ENCODE measurements around the gene SYNE2. TPM values are rescaled to one million over a fixed set of nuclear protein-coding genes. Genes with fewer than 3 reads are reported as not detected.

Gene SYNE2
- total RNA-seq, 1 donor from 2014 or later, result 5.7 TPM

- no peak overlapping the region for H3K9ac ChIP-seq (ENCODE audit: low read length)
- H3K4me3 Mint-ChIP-seq (ENCODE audit: unreplicated experiment), result no peak overlapping the region
- no peak overlapping the region for H3K4me2 ChIP-seq (ENCODE audit: low read length)
- H3K4me1 ChIP-seq (ENCODE audit: insufficient read depth, low read length), result no peaks in the 10 kb centered on the region
- H3K79me2 ChIP-seq (ENCODE audit: insufficient read depth, low read length), result no peaks in the 10 kb centered on the region
- no peaks in the 10 kb centered on the region for H4K20me1 ChIP-seq (ENCODE audit: insufficient read depth, low read length)
- H3K27ac ChIP-seq (ENCODE audit: low read depth, low read length), result no peak overlapping the region
- no peaks in the 10 kb centered on the region for H3K9me3 Mint-ChIP-seq (ENCODE audit: unreplicated experiment)
- peaks cover 4% of the 10 kb centered on the region for H3K4me1 Mint-ChIP-seq (ENCODE audit: low read depth, unreplicated experiment)
- no peak for FAIRE-seq
- TF ChIP-seq CTCF (IDR thresholded peaks at IDR 0.05; ENCODE audit: insufficient read depth, low read depth, low read length), result no peak
- TF ChIP-seq EZH2 (IDR thresholded peaks at IDR 0.05; ENCODE audit: insufficient read depth, low read length), result no peak
- H3K36me3 Mint-ChIP-seq (ENCODE audit: low read depth, unreplicated experiment), result no peaks in the 10 kb centered on the region
- no peak overlapping the region for H3K27ac Mint-ChIP-seq (ENCODE audit: unreplicated experiment)
- H3K36me3 ChIP-seq (ENCODE audit: insufficient read depth, low read length), result no peaks in the 10 kb centered on the region
- no peak for DNase-seq (ENCODE audit: low read depth)
- no peaks in the 10 kb centered on the region for H3K9me3 ChIP-seq (ENCODE audit: insufficient read depth, low read depth, low read length)
- no peak overlapping the region for H3K4me3 ChIP-seq (ENCODE audit: insufficient read depth, low read depth, low read length)
- no peaks in the 10 kb centered on the region for H3K27me3 Mint-ChIP-seq (ENCODE audit: low read depth, unreplicated experiment)
- H3K27me3 ChIP-seq (ENCODE audit: insufficient read depth, low read length), result no peaks in the 10 kb centered on the region
- no peak overlapping the region for H2AFZ ChIP-seq (ENCODE audit: low read depth, low read length)
These were observed 98.6 kb downstream of the SYNE2 start for GRCh38 chr14:63951429-63951828.

- no peak for FAIRE-seq
- no peaks in the 10 kb centered on the region for H3K27me3 Mint-ChIP-seq (ENCODE audit: low read depth, unreplicated experiment)
- Histone ChIP-seq H2AFZ (ENCODE audit: low read depth, low read length) (no peak overlapping the region), H3K27ac (ENCODE audit: low read depth, low read length) (no peak overlapping the region), H3K79me2 (ENCODE audit: insufficient read depth, low read length) (no peaks in the 10 kb centered on the region), H3K27me3 (ENCODE audit: insufficient read depth, low read length) (no peaks in the 10 kb centered on the region), H3K4me2 (ENCODE audit: low read length) (no peak overlapping the region), H4K20me1 (ENCODE audit: insufficient read depth, low read length) (no peaks in the 10 kb centered on the region), H3K9me3 (ENCODE audit: insufficient read depth, low read depth, low read length) (no peaks in the 10 kb centered on the region), H3K36me3 (ENCODE audit: insufficient read depth, low read length) (no peaks in the 10 kb centered on the region), H3K4me1 (ENCODE audit: insufficient read depth, low read length) (no peaks in the 10 kb centered on the region), H3K4me3 (ENCODE audit: insufficient read depth, low read depth, low read length) (no peak overlapping the region), H3K9ac (ENCODE audit: low read length) (no peak overlapping the region)
- H3K4me3 Mint-ChIP-seq (ENCODE audit: unreplicated experiment), result no peak overlapping the region
- H3K4me1 Mint-ChIP-seq (ENCODE audit: low read depth, unreplicated experiment), result peaks cover 4% of the 10 kb centered on the region
- DNase-seq (ENCODE audit: low read depth), result peak; percentile 7
- H3K36me3 Mint-ChIP-seq (ENCODE audit: low read depth, unreplicated experiment), result no peaks in the 10 kb centered on the region
- no peaks in the 10 kb centered on the region for H3K9me3 Mint-ChIP-seq (ENCODE audit: unreplicated experiment)
- TF ChIP-seq EZH2 (IDR thresholded peaks at IDR 0.05; ENCODE audit: insufficient read depth, low read length) (no peak), CTCF (IDR thresholded peaks at IDR 0.05; ENCODE audit: insufficient read depth, low read depth, low read length) (no peak)
- no peak overlapping the region for H3K27ac Mint-ChIP-seq (ENCODE audit: unreplicated experiment)
These were observed 99.5 kb downstream of the SYNE2 start for GRCh38 chr14:63952053-63952932.

- DNase-seq (ENCODE audit: low read depth) (no peak), FAIRE-seq (no peak)
- Histone ChIP-seq H3K79me2 (ENCODE audit: insufficient read depth, low read length) (no peaks in the 10 kb centered on the region), H3K9ac (ENCODE audit: low read length) (no peak overlapping the region), H3K4me2 (ENCODE audit: low read length) (no peak overlapping the region), H3K4me3 (ENCODE audit: insufficient read depth, low read depth, low read length) (no peak overlapping the region), H3K9me3 (ENCODE audit: insufficient read depth, low read depth, low read length) (no peaks in the 10 kb centered on the region), H4K20me1 (ENCODE audit: insufficient read depth, low read length) (no peaks in the 10 kb centered on the region), H3K27me3 (ENCODE audit: insufficient read depth, low read length) (no peaks in the 10 kb centered on the region), H3K4me1 (ENCODE audit: insufficient read depth, low read length) (no peaks in the 10 kb centered on the region), H3K36me3 (ENCODE audit: insufficient read depth, low read length) (no peaks in the 10 kb centered on the region), H2AFZ (ENCODE audit: low read depth, low read length) (no peak overlapping the region), H3K27ac (ENCODE audit: low read depth, low read length) (no peak overlapping the region)
- no peak for TF ChIP-seq CTCF (IDR thresholded peaks at IDR 0.05; ENCODE audit: insufficient read depth, low read depth, low read length)
- no peak for TF ChIP-seq EZH2 (IDR thresholded peaks at IDR 0.05; ENCODE audit: insufficient read depth, low read length)
- no peak overlapping the region for H3K4me3 Mint-ChIP-seq (ENCODE audit: unreplicated experiment)
- H3K9me3 Mint-ChIP-seq (ENCODE audit: unreplicated experiment), result no peaks in the 10 kb centered on the region
- H3K27ac Mint-ChIP-seq (ENCODE audit: unreplicated experiment), result no peak overlapping the region
- H3K4me1 Mint-ChIP-seq (ENCODE audit: low read depth, unreplicated experiment), result peaks cover 4% of the 10 kb centered on the region
- no peaks in the 10 kb centered on the region for H3K36me3 Mint-ChIP-seq (ENCODE audit: low read depth, unreplicated experiment)
- H3K27me3 Mint-ChIP-seq (ENCODE audit: low read depth, unreplicated experiment), result no peaks in the 10 kb centered on the region
These were observed 100.2 kb downstream of the SYNE2 start for GRCh38 chr14:63952933-63953437.

All from astrocyte (in vitro differentiated cells and primary cell).